ENCODE results near the gene EIF4G3.
"Not testable (repeated sequence)": the region's sequence is repeated elsewhere in the genome, so short reads cannot be mapped to it uniquely, and the experiment has no call there.

- TF ChIP-seq CTCF, POLR2A (IDR thresholded peaks at IDR 0.05): not testable (repeated sequence)
Observed at GRCh38 chr1:21053189-21053928, 123.3 kb downstream of the EIF4G3 start.
